Measurements from ENCODE around the gene TNNC1.

Gene TNNC1

GRCh38 chr3:52456800-52457183 lies 3.0 kb upstream of the TNNC1 start:
- no peak for DNase-seq

- DNase-seq: no peak
These were observed 2.4 kb upstream of the TNNC1 start for GRCh38 chr3:52456169-52456799.

DNA sequence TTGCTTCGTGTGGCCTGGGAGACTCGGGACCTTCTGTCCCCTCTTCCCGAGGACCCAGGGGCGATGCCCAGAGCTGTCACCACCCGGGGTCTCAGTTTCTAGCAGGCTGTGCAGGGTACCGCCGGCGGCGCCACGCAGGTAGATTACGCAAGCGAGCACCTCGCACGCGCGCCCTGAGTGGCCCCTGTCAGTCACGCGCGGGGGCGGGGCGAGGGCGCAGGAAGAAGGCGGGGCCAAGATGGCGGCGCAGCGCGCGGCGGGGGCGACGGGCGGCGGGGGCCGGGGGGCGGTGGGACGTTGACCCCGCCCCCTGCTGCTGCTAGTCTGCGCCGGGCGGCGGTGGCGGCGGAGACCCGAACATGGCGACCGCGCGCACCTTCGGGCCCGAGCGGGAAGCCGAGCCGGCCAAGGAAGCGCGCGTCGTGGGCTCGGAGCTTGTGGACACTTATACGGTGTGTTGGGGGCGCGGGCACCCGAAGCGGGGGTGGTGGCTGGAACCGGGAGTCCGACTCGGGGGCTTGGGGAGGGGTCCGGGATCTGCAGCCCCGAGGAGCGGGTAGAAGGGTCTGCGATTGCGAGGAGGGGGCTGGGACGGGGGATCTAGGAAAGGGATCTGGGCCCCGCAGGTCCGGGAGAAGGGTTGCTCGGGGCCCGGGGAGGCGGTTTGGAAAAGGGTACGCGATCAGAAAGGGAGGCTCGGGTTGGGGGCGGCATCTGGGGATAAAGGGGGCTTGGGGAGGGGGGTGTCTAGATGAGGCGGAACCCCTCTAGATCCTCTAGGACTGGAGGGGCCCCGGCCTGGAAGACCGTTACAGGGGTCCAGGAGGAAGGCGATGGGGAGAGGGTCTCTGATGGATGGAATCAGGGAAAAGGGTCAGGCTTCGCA lies 1.7 kb upstream of the TNNC1 start, which contains the start of gene NISCH:
Gene NISCH, plus strand, starts transcription at position 322 of the 886 bp plus-strand sequence. Its CDS starts 38 bp downstream, at position 360.
- peak; percentile 93 for DNase-seq

DNA sequence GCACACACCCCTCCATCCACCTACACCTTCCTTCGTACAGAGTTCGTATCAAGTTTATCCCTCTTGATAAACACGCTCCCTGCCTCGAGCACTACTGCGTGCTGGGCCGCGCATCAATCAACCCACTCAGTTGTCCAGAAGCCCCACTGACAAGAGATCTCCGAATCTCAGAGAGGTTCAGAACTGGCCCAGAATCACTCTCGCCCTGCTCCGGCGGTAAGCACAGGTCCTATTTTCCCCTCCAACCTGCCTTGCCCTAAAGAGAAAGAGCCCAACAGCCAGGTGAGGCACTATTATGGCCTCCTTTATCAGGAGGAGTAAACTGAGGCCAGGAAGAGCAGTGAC lies 1.1 kb upstream of the TNNC1 start:
- DNase-seq: no peak

DNA sequence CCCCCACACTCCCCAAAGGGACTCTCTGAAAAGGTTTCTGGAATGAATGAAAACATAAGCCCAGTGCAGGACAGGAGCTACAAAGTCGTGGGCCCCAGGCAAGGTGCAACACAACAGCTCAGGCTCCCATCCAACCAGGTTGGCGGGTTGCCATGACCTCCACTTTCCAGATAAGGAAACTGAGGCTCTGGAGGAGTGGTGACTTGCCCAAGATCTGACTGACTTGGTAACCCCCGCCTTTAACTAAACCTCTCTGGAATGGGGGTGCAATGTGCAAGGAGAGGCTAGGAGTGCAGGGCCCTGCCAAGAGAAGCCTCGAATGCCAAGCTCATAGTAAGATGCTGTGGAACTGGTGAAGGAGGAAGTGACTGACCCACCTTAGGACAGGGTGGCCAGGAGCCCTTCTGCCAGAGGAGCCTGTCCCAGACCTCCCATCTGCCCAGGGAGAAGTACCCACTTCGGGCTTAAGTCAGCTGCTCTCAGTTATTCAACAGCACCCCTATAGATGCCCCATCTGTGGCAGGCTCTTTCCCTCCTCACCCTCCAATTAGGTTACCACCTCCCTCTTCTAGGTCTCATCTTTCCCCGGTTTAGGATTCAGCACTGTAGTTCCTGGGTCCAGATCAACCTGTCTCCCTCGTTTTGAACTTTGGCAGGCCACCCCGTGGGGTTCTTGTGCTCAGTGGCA lies 553 bp upstream of the TNNC1 start:
- DNase-seq: no peak

- DNase-seq: no peak
These were observed 1.1 kb downstream of the TNNC1 start for GRCh38 chr3:52452570-52453221.

DNA sequence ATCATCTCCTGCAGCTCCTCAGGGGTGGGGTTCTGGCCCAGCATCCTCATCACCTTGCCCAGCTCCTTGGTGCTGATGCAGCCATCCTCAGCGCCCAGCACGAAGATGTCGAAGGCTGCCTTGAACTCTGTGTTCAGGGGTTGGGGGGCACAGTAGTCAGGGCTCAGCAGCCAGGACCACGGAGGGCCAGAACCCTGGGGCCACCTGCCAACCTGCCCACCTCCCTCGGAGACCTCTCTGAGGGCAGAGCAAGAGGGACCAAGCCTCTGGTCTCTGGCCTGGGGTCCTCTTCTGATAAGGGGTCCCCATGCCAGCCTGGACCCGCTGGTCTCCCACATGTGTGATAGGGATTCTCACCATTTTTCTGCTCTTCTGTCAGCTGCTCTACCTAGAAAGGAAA lies 1.7 kb downstream of the TNNC1 start:
- no peak for DNase-seq

- DNase-seq: no peak
These were observed 2.4 kb downstream of the TNNC1 start for GRCh38 chr3:52451237-52452083.

DNA sequence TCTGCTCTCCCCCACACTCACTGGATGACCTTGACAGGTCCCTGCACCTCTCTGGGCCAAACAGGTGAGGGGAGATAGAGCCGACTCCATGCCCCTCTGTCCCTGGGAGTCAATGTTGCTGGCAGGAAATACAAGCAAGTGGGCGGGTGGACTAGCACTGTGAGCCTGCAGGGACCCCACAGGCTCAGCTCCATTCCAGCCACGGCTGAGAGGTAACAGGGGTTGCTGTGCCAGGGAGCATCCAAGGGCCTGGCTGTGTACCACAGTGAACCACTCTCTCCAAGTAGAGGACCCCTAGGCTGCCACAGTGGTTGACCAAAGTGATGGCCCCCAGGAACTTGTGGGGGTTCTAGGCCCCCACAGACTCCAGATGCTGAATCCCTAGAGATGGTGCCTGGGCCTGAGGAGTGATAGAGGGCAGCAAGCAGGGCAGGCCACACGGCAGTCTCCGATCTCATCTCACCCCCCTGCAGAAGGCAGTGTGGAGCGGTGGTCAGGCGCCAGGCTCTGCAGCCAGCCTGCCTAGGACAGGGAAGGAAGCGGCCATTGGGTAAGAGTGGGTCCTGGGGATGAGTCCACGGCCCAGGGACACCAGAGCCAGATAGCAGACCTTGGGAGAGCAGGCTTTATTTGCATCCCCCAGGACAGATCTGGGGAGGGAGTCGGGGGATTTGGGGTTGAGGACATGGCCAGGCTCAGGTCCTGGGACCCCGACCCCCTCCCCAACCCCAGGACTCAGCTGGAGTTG lies 3.2 kb downstream of the TNNC1 start:
- no peak for DNase-seq

DNA sequence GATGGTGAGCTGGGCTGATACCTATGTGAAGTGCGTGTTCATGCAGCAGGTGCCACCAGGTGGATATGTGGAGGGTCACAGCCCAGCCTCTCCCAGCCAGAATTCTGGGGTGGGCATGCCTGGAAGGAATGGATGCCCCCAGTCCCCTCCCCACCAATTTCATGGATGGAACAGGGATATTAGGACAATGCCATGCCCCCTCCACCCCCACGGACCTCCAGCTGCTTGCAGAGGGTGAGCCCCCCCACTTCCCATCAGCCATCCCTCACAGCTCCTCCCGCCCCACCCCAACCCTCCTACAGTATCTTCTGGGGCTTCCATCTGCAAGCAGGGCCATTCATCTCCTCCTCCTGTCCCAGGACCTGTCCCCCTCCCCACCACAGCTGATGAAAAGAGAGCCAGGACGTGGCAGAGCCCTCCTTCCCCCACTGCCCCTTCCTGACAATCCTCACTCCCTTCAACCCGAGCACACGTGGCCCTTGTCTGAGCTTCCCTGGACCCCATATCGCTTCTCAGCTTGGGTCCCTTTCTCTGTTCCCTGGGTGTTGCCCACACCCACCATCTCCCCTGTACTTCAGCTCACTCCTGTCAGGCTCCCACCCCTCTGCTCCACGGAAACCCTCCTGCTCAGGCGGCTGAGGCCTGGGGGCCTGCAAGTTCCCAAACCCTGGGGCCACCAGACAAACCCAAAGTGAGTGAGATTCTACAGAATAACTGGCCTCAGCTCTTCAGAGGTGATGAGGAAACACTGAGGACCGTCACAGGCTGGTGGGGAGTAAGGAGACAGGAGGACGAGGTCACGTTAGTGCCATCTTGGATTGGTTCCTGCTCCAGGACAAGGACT lies 6.1 kb downstream of the TNNC1 start:
- DNase-seq: no peak

DNA sequence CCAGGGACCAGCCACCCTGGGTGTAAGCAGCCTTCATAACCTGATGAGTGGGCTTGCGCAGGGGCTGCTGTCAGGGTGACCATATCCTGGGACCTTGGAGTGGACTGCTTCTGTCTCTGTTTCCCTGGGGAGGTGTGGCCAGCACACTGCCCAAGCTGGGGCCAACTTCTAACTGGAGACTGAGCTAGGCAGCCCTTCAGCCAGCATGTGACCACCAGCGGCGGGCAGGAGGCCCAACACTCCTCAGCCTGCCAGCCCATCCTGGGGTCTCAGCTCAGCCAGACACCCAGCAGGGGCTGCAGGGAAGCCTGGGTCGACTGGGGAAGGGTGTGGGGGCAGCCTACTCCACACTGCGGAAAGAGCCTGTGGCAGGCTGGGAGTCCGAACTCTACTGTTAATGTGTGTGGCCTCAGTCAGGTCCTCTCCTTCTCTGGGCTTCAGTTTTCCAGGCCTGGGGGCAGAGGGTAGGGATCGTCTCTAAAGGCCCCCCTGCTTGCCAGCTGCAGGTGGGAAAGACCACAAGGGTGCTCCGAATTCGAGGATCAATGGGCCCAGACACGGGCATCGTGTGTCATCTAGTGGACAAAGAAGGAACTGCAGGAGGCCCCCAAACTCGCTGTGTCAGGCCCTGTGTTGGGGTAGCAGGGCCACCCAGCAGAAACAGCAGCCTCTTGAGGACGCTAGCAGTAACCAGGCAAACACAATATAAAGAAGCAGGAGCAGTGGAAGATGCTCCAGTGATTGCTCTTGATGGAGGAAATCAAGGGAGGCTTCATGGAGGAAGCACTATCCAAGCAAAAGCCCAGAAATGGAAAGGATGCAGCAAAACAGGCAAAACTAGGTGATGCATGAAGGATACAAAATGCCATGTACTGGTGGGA lies 7.0 kb downstream of the TNNC1 start:
- peak; percentile 76 for DNase-seq

GRCh38 chr3:52446042-52446441 lies 7.8 kb downstream of the TNNC1 start:
- no peak for DNase-seq

GRCh38 chr3:52444860-52445793 lies 8.7 kb downstream of the TNNC1 start, which contains the start of gene SEMA3G:
TSS of gene SEMA3G (minus strand) at chr3:52445103. CDS start at chr3:52445027, 76 bp downstream.
- peak; percentile 61 for DNase-seq

DNA sequence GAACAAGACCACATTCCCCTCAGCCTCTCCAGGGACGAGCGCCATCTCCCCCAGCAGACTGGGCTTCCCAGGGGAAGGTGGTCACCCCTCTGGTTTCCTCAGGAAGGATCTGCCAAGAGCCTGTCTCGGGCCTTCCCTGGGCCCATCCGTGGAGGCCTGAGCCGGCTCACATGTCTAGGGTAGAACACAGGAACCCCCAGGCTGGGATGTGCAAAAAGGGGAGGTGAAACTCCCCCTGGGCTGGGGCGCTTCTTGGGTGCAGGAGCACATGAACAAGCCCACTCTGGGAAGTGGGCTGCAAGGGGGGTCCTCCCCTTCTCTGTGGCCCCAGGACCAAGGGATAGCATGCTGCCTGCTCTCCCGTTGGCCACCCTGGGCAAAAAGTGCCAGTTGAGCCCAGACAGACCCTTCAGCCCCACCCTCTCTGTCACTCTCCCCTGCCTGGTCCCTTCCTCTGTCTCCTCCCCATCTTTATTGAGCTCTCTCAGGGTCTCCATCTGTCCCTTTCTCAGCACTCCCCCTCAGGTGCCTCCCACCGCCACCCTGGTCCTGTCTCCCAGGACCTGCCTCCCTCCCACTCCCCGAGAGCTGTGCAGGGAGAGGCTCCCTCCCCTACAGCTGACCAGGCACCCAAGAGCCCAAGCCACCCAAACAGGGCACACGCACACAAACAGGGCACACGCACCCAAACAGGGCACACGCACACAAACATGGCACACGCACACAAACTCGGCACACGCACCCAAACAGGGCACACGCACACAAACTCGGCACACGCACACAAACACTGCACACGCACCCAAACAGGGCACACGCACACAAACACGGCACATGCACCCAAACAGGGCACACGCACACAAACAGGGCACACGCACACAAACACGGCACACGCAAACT lies 9.8 kb downstream of the TNNC1 start:
- DNase-seq: no peak

DNA sequence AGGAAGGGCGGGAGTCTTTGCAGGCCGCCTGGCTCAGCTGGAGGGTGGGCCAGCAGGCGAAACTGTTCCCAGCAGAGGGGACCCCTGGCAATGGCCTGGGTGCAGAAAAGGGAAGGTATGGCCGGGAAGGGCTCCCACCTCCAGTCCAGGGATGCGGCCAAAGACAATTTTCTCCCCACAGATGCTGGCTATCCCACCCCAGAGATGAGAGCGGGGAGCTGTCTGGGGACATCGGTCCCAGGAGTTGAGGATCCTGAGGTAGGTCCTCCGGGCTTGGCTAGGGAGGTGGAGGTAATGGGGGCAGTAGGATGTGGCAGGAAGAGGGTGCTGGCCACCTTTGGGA lies 10.6 kb downstream of the TNNC1 start:
- no peak for DNase-seq

- DNase-seq: no peak
These were observed 11.2 kb downstream of the TNNC1 start for GRCh38 chr3:52442409-52443267.
